Kidney (tissue), 14 donors: Measurements from ENCODE around the gene RPP14. TPM values are rescaled to one million over a fixed set of nuclear protein-coding genes. Genes with fewer than 3 reads are reported as not detected.

ENCODE experiments used
- DNase-seq, 5 donors: peaks; one replicate each; pipeline ENCODE4 v3.0.0-alpha.2; 2013 to 2020
- FAIRE-seq: peaks from 2 replicates; lab custom pipeline; 2012; peaks lifted over from hg19 to GRCh38; lab: Jason Lieb, UNC
- H3K27ac ChIP-seq, 2 donors: one replicate each; pipeline ENCODE4 v1.7.0; 2013; ENCODE audit warnings: low read depth in 2 of 2, low read length in 2 of 2, inconsistent platforms in 1 of 2
- H3K27me3 ChIP-seq: one replicate; pipeline ENCODE4 v1.7.1; 2013; ENCODE audit warnings: low read length, inconsistent platforms; ENCODE audit not compliant: control insufficient read depth, insufficient read depth
- H3K36me3 ChIP-seq, 3 donors: one replicate each; pipeline versions ENCODE4 v1.7.0 to v1.7.1; 2013; ENCODE audit warnings: low read length in 3 of 3, control low read depth in 1 of 3, inconsistent platforms in 1 of 3; ENCODE audit not compliant: insufficient read depth in 3 of 3, control insufficient read depth in 2 of 3
- H3K4me1 ChIP-seq, 3 donors: one replicate each; pipeline versions ENCODE4 v1.7.0 to v1.7.1; 2013; ENCODE audit warnings: low read length in 3 of 3, inconsistent platforms in 1 of 3, low read depth in 1 of 3; ENCODE audit not compliant: control insufficient read depth in 2 of 3, insufficient read depth in 2 of 3
- H3K4me3 ChIP-seq, 3 donors: one replicate each; pipeline versions ENCODE4 v1.7.0 to v1.8.1; 2013; ENCODE audit warnings: low read length in 3 of 3, control low read depth in 1 of 3, inconsistent platforms in 1 of 3
- H3K9ac ChIP-seq, 3 donors: one replicate each; pipeline versions ENCODE4 v1.7.0 to v1.7.1; 2013; ENCODE audit warnings: low read length in 3 of 3, control low read depth in 1 of 3, inconsistent platforms in 1 of 3
- H3K9me3 ChIP-seq, 3 donors: one replicate each; pipeline versions ENCODE4 v1.7.0 to v1.7.1; 2013; ENCODE audit warnings: low read length in 3 of 3, control low read depth in 1 of 3, inconsistent platforms in 1 of 3; ENCODE audit not compliant: control insufficient read depth in 2 of 3, insufficient read depth in 1 of 3
- CTCF ChIP-seq: IDR thresholded peaks from 3 replicates; pipeline ENCODE4 v1.5.1; 2012; ENCODE audit warnings: mild to moderate bottlenecking, moderate library complexity, borderline replicate concordance; ENCODE audit not compliant: insufficient read depth; ENCODE audit errors: extremely low read depth
- intact Hi-C: fragments of 100-400 bp; cut with DNase I; formaldehyde crosslinking; loops from one replicate; pipeline ENCODE4 v1.11.1; 2022
- polyA plus RNA-seq: library from polyadenylated mRNA; stranded (reverse); fragments of 350-450 nt; fragmentation: Illumina TruSeq; extraction: RNeasy Lipid Tissue Mini Kit (QIAGEN cat#74804); gene quantifications from one replicate; pipeline ENCODE4 v1.2.3, GENCODE V29; 2014; ENCODE audit warnings: low read depth, low replicate concordance; ENCODE audit not compliant: insufficient read depth
- total RNA-seq: library from RNA; stranded (reverse); fragmentation: NEBNext Ultra II Directional; extraction: Animal tissue kit (Norgen Biotek cat#: 25700); gene quantifications from one replicate; pipeline ENCODE4 v1.2.1, GENCODE V29; 2021
- donor health status: control.
- donor health status: control.
- donor health status: control.
- donor health status: control.
- donor health status: control.
- donor health status: DM: yes; HTN: yes; CAD: no.
- donor health status: Normal renal cell carcinoma (clear cell type).

The RPP14 gene
- total and polyA plus RNA-seq, 2 donors from 2014 or later, result 12.0 to 14.9 TPM

DNA sequence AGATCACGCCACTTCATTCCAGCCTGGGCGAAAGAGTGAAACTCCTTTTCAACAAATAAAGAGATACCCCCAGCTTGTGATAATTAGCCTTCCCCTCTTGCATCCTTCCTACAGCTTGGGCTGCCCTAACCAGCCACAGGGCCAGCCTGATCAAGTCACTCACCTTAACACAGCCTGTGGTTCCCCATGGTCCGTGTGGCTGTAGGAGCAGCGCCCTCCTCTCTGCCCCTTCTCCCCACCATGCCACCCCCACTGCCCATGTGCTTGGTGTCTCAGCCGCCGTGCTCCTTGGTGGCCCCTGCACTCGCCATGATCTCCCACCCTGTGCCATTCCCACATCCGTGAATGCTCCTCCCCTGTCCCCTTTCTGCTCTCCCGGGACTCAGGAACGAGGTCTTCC, 13.2 kb upstream of the RPP14 start:
- intact Hi-C loops, result no loop called here
- H3K4me3 ChIP-seq, result no peak overlapping the region
- no peak overlapping the region for H3K27ac ChIP-seq
- H3K36me3 ChIP-seq, result peaks cover 0 to 7% (median 0%) of the 10 kb centered on the region in 3 donors
- no peak for TF ChIP-seq CTCF
- FAIRE-seq (no peak), DNase-seq (no peak)
- no peaks in the 10 kb centered on the region for H3K27me3 ChIP-seq
- H3K4me1 ChIP-seq, result peaks cover 0 to 9% (median 6%) of the 10 kb centered on the region in 3 donors
- no peak overlapping the region for H3K9ac ChIP-seq
- no peaks in the 10 kb centered on the region for H3K9me3 ChIP-seq

DNA sequence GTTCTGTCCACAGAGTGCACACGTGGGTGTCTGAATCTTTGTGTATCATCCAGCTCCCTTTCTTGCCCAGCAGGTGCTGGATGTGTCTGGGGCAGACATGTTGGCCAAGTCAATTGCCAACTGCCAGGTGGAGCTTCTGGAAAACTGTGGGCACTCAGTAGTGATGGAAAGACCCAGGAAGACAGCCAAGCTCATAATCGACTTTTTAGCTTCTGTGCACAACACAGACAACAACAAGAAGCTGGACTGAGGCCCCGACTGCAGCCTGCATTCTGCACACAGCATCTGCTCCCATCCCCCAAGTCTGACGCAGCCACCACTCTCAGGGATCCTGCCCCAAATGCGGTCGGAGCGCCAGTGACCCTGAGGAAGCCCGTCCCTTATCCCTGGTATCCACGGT, 12.5 kb upstream of the RPP14 start:
- no peak for DNase-seq
- no peaks in the 10 kb centered on the region for H3K27me3 ChIP-seq
- H3K4me1 ChIP-seq, result peaks cover 0 to 9% (median 6%) of the 10 kb centered on the region in 3 donors
- TF ChIP-seq CTCF, result no peak
- no peak for FAIRE-seq
- H3K9me3 ChIP-seq, result no peaks in the 10 kb centered on the region
- peaks cover 0 to 2% (median 0%) of the 10 kb centered on the region in 3 donors for H3K36me3 ChIP-seq
- no peak overlapping the region for H3K27ac ChIP-seq
- H3K4me3 ChIP-seq, result no peak overlapping the region
- intact Hi-C loops, result no loop called here
- H3K9ac ChIP-seq, result no peak overlapping the region

DNA sequence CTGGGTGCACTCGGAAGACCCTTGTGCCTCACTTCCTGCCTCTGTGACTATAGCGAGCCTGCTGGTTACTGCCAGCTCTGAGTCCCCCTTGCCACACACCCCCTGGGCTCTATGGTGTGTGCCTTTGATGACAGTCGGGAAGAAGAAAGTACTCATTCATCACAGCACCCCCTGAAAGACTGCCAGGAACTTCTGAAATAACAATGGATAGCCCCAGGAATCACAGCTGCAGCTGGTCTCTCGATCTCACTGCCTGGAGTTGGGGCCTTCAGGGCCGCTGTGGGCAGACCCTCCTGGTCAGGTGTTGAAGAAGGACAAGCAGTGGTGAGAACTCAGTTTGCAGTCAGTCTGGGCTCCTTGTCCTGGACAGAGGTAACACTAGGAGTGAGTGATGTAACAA, 9.8 kb upstream of the RPP14 start:
- Histone ChIP-seq H3K4me1 (peaks cover 0 to 9% (median 6%) of the 10 kb centered on the region in 3 donors), H3K27ac (no peak overlapping the region), H3K9ac (no peak overlapping the region), H3K36me3 (no peaks in the 10 kb centered on the region), H3K4me3 (no peak overlapping the region), H3K27me3 (no peaks in the 10 kb centered on the region), H3K9me3 (no peaks in the 10 kb centered on the region)
- TF ChIP-seq CTCF, result no peak
- no peak for FAIRE-seq
- intact Hi-C loops, result no loop called here
- DNase-seq, result no peak

DNA sequence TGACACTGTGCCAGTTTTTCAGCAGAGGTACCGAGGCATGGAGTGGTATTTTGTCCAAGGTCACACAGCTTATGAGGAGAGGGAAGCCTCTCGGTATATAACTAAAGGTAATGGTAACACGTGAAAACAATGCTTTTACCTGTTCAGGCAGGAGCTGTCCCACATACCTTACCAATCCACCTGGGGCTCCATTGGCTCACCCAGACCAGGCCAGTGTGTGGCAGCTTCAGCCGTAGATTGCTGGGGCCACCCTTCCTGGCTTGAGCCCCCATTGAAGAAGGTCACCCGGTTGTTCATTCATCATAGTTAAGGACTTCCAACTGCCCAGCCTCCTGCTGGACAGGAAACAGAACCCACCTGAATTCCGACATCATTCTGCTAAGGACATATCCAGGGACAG, 9.2 kb upstream of the RPP14 start:
- H3K27ac ChIP-seq, result peak overlapping the region in 1 of 2 donors; percentile 9
- no peak for FAIRE-seq

More for the DNA sequence above, 9.2 kb upstream of the RPP14 start:
- DNase-seq, result no peak
- H3K9me3 ChIP-seq, result no peaks in the 10 kb centered on the region
- H3K9ac ChIP-seq, result no peak overlapping the region
- H3K27me3 ChIP-seq, result no peaks in the 10 kb centered on the region
- TF ChIP-seq CTCF, result no peak
- peaks cover 0 to 9% (median 6%) of the 10 kb centered on the region in 3 donors for H3K4me1 ChIP-seq
- intact Hi-C loops, result no loop called here
- H3K4me3 ChIP-seq, result no peak overlapping the region
- no peaks in the 10 kb centered on the region for H3K36me3 ChIP-seq
